Jurkat, Clone E6-1 (cell line): ENCODE data around the gene ATP6V0A4. TPM values are rescaled to one million over a fixed set of nuclear protein-coding genes. Genes with fewer than 3 reads are reported as not detected.

ENCODE experiments used
- DNase-seq: peaks from one replicate; pipeline ENCODE4 v3.0.0-alpha.2; 2011; ENCODE audit warnings: low read depth, low spot score
- H3K4me3 ChIP-seq: 2 replicates; pipeline ENCODE4 v1.5.1; 2011; ENCODE audit warnings: mild to moderate bottlenecking, low read length, control low read depth, moderate library complexity
- polyA plus RNA-seq: library from polyadenylated mRNA; unstranded; fragments of >200 nt; gene quantifications from one replicate; pipeline ENCODE4 v1.2.1, GENCODE V29; 2012; ENCODE audit warnings: missing spikeins; ENCODE audit not compliant: insufficient read length, insufficient read depth

ATP6V0A4 gene
- not detected for polyA plus RNA-seq

GRCh38 chr7:138797715-138798320, at the start of gene ATP6V0A4, which contains the start of gene TMEM213:
Gene ATP6V0A4, minus strand, starts transcription at chr7:138798196. Its CDS starts 26,949 bp downstream, at chr7:138771247.
Gene TMEM213, plus strand, starts transcription at chr7:138797994. Its CDS starts 111 bp downstream, at chr7:138798105.
- H3K4me3 ChIP-seq, result no peak within 1 kb of the TSS
- no peak for DNase-seq

- H3K4me3 ChIP-seq, result no peak overlapping the region
- DNase-seq, result no peak
Measured at GRCh38 chr7:138845711-138846110, 47.7 kb upstream of the ATP6V0A4 start.

GRCh38 chr7:138843632-138844580, 45.9 kb upstream of the ATP6V0A4 start:
- no peak for DNase-seq
- no peak overlapping the region for H3K4me3 ChIP-seq

GRCh38 chr7:138842111-138842510, 44.1 kb upstream of the ATP6V0A4 start:
- DNase-seq, result no peak
- no peak overlapping the region for H3K4me3 ChIP-seq

- no peak for DNase-seq
Measured at GRCh38 chr7:138838166-138838565, 40.2 kb upstream of the ATP6V0A4 start.

GRCh38 chr7:138837627-138838026, 39.6 kb upstream of the ATP6V0A4 start:
- H3K4me3 ChIP-seq, result no peak overlapping the region
- no peak for DNase-seq

More at GRCh38 chr7:138838166-138838565, 40.2 kb upstream of the ATP6V0A4 start:
- no peak overlapping the region for H3K4me3 ChIP-seq

- no peak overlapping the region for H3K4me3 ChIP-seq
- no peak for DNase-seq
Measured at GRCh38 chr7:138835087-138835486, 37.1 kb upstream of the ATP6V0A4 start.

- no peak overlapping the region for H3K4me3 ChIP-seq
- no peak for DNase-seq
Measured at GRCh38 chr7:138834583-138834982, 36.6 kb upstream of the ATP6V0A4 start.

GRCh38 chr7:138833596-138833995, 35.6 kb upstream of the ATP6V0A4 start:
- no peak for DNase-seq
- no peak overlapping the region for H3K4me3 ChIP-seq

GRCh38 chr7:138832966-138833365, 35.0 kb upstream of the ATP6V0A4 start:
- no peak overlapping the region for H3K4me3 ChIP-seq
- DNase-seq, result no peak

GRCh38 chr7:138829335-138829734, 31.3 kb upstream of the ATP6V0A4 start:
- DNase-seq, result no peak
- H3K4me3 ChIP-seq, result no peak overlapping the region

- H3K4me3 ChIP-seq, result no peak overlapping the region
- no peak for DNase-seq
Measured at GRCh38 chr7:138828302-138828701, 30.3 kb upstream of the ATP6V0A4 start.

GRCh38 chr7:138825049-138825721, 27.2 kb upstream of the ATP6V0A4 start:
- no peak for DNase-seq
- no peak overlapping the region for H3K4me3 ChIP-seq

- no peak overlapping the region for H3K4me3 ChIP-seq
- no peak for DNase-seq
Measured at GRCh38 chr7:138822867-138823535, 25.0 kb upstream of the ATP6V0A4 start.

- DNase-seq, result no peak
- H3K4me3 ChIP-seq, result no peak overlapping the region
Measured at GRCh38 chr7:138821912-138822311, 23.9 kb upstream of the ATP6V0A4 start.

- no peak for DNase-seq
- no peak overlapping the region for H3K4me3 ChIP-seq
Measured at GRCh38 chr7:138819625-138820024, 21.6 kb upstream of the ATP6V0A4 start.

GRCh38 chr7:138816650-138817049, 18.7 kb upstream of the ATP6V0A4 start:
- DNase-seq, result no peak
- no peak overlapping the region for H3K4me3 ChIP-seq

GRCh38 chr7:138814816-138815332, 16.9 kb upstream of the ATP6V0A4 start:
- no peak for DNase-seq
- no peak overlapping the region for H3K4me3 ChIP-seq

GRCh38 chr7:138813945-138814344, 15.9 kb upstream of the ATP6V0A4 start:
- no peak for DNase-seq
- no peak overlapping the region for H3K4me3 ChIP-seq
